SK-N-SH (cell line): ENCODE data around the gene GNG5. TPM values are rescaled to one million over a fixed set of nuclear protein-coding genes. Genes with fewer than 3 reads are reported as not detected.
A peak's percentile ranks its signal among the peaks of the same experiment; 100 is the strongest.

Experiments used
- CTCF ChIA-PET: fragments of 300-600, 350-600 bp; formaldehyde crosslinking; extraction: SDS; loops from one replicate; lab custom pipeline; 2021; lab: Yijun Ruan, JAX
- POLR2A ChIA-PET: fragments of 350-600 bp; sonication (Branson Sonifier 250); formaldehyde crosslinking; extraction: SDS; loops from one replicate; lab custom pipeline; 2020; ENCODE audit warnings: antibody characterized with exemption, inconsistent platforms; lab: Yijun Ruan, JAX
- DNase-seq: peaks from one replicate; pipeline ENCODE4 v3.0.0; 2012
- H2AFZ ChIP-seq: fragments of 200-600 bp; sonication (generic); 2 replicates; pipeline ENCODE4 v1.8.1; 2016; ENCODE audit warnings: antibody characterized with exemption, mild to moderate bottlenecking, low read depth
- H3F3A ChIP-seq: fragments of 200-600 bp; sonication (generic); replicated peaks from 2 replicates; pipeline ENCODE3; 2016; ENCODE audit warnings: antibody characterized with exemption, mild to moderate bottlenecking; ENCODE audit not compliant: insufficient read depth
- H3K27ac ChIP-seq, 2 experiments: fragments of 200-500 bp in 1 of 2; fragments of 200-600 bp in 1 of 2; sonication (Bioruptor generic) in 1 of 2; sonication (generic), shearing (Covaris generic) in 1 of 2; 2 replicates each; pipeline versions ENCODE4 v1.5.1 to v1.6.1; 2014 to 2016; ENCODE audit warnings: low read depth in 2 of 2, inconsistent platforms in 1 of 2, low read length in 1 of 2, mild to moderate bottlenecking in 1 of 2, mixed read lengths in 1 of 2
- H3K27me3 ChIP-seq: fragments of 200-600 bp; sonication (generic), shearing (Covaris generic); 2 replicates; pipeline ENCODE4 v1.6.1; 2016; ENCODE audit warnings: mixed run types; ENCODE audit not compliant: insufficient read depth
- H3K36me3 ChIP-seq, 2 experiments: fragments of 200-500 bp in 1 of 2; fragments of 200-600 bp in 1 of 2; sonication (Bioruptor generic) in 1 of 2; sonication (generic) in 1 of 2; replicated peaks in 1 of 2; 2 replicates each; pipeline versions ENCODE3 to v1.5.1; 2014 to 2016; ENCODE audit warnings: low read length in 1 of 2, mild to moderate bottlenecking in 1 of 2; ENCODE audit not compliant: insufficient read depth in 2 of 2, control insufficient read depth in 1 of 2
- H3K4me1 ChIP-seq, 2 experiments: fragments of 200-500 bp in 1 of 2; fragments of 200-600 bp in 1 of 2; sonication (Bioruptor generic) in 1 of 2; sonication (generic), shearing (Covaris generic) in 1 of 2; 2 replicates each; pipeline versions ENCODE4 v1.5.1 to v1.6.1; 2014 to 2016; ENCODE audit warnings: low read depth in 1 of 2, low read length in 1 of 2, mixed run types in 1 of 2; ENCODE audit not compliant: insufficient read depth in 2 of 2, control insufficient read depth in 1 of 2
- H3K4me2 ChIP-seq: fragments of 200-600 bp; sonication (generic), shearing (Covaris generic); 2 replicates; pipeline ENCODE4 v1.6.1; 2017; ENCODE audit warnings: mixed run types
- H3K4me3 ChIP-seq, 2 experiments: fragments of 200-500 bp in 1 of 2; fragments of 200-600 bp in 1 of 2; sonication (Bioruptor generic) in 1 of 2; sonication (generic), shearing (Covaris generic) in 1 of 2; 2 replicates each; pipeline versions ENCODE4 v1.5.1 to v1.8.1; 2014 to 2016; ENCODE audit warnings: low read depth in 2 of 2, inconsistent platforms in 1 of 2, low read length in 1 of 2, mild to moderate bottlenecking in 1 of 2, mixed read lengths in 1 of 2, moderate library complexity in 1 of 2
- H3K79me2 ChIP-seq: fragments of 200-600 bp; sonication (generic); 2 replicates; pipeline ENCODE4 v1.8.1; 2017; ENCODE audit warnings: mild to moderate bottlenecking; ENCODE audit not compliant: insufficient read depth
- H3K9ac ChIP-seq: fragments of 200-600 bp; sonication (generic); 2 replicates; pipeline ENCODE4 v1.6.1; 2017; ENCODE audit warnings: mixed run types
- H3K9me2 ChIP-seq: fragments of 200-600 bp; sonication (generic); 2 replicates; pipeline ENCODE4 v1.6.1; 2017; ENCODE audit warnings: mixed run types
- H3K9me3 ChIP-seq: fragments of 200-600 bp; sonication (generic); 2 replicates; pipeline ENCODE4 v1.6.1; 2017; ENCODE audit warnings: mixed run types, mild to moderate bottlenecking, moderate library complexity
- H4K20me1 ChIP-seq: fragments of 200-600 bp; sonication (generic); 2 replicates; pipeline ENCODE4 v1.6.1; 2017; ENCODE audit warnings: mild to moderate bottlenecking, mixed run types; ENCODE audit not compliant: insufficient read depth
- CHD2 ChIP-seq: fragments of 150-350 bp; IDR thresholded peaks from 2 replicates; pipeline ENCODE4 v1.6.1; 2018; ENCODE audit warnings: low read length; ENCODE audit not compliant: partially characterized antibody
- ELF1 ChIP-seq: IDR thresholded peaks from 2 replicates; pipeline ENCODE4 v1.4.0; 2012
- MXI1 ChIP-seq: IDR thresholded peaks from 2 replicates; pipeline ENCODE4 v1.6.1; 2012; ENCODE audit warnings: mild to moderate bottlenecking, low read depth, low read length, improper control_type of control experiment
- RCOR1 ChIP-seq: fragments of 150-350 bp; IDR thresholded peaks from 2 replicates; pipeline ENCODE4 v1.6.1; 2017; ENCODE audit warnings: antibody characterized with exemption, low read length
- TCF12 ChIP-seq: IDR thresholded peaks from 2 replicates; pipeline ENCODE4 v1.4.0; 2012
- TEAD4 ChIP-seq: IDR thresholded peaks from 2 replicates; pipeline ENCODE4 v1.4.0; 2012; ENCODE audit warnings: mild to moderate bottlenecking, borderline replicate concordance; ENCODE audit not compliant: insufficient read depth
- WGBS: methylation state at CpG from one replicate; pipeline ENCODE4 v1.1.6; 2017; ENCODE audit warnings: low lambda C conversion rate; 5-methylcytosine and 5-hydroxymethylcytosine counted together
- polyA plus RNA-seq, 3 experiments: library from polyadenylated mRNA; depleted of rRNA; stranded (reverse); fragments of >200 nt; gene quantifications; 2 replicates each; pipeline ENCODE4 v1.2.3, GENCODE V29; 2012
- TF ChIP-seq, protein P1 (sequence below): IDR thresholded peaks from 2 replicates; pipeline ENCODE4 v1.4.0; 2012; ENCODE audit warnings: low read depth, borderline replicate concordance
- TF ChIP-seq, protein P2 (sequence below): fragments of 200-600 bp; sonication (generic); IDR thresholded peaks from 2 replicates; pipeline ENCODE4 v1.6.1; 2017; ENCODE audit warnings: antibody characterized with exemption, mild to moderate bottlenecking, moderate library complexity
- TF ChIP-seq, protein P3 (sequence below): IDR thresholded peaks from 2 replicates; pipeline ENCODE4 v1.6.1; 2012; ENCODE audit warnings: mild to moderate bottlenecking, low read depth, low read length, moderate library complexity
- TF ChIP-seq, protein P4 (sequence below): IDR thresholded peaks from 2 replicates; pipeline ENCODE4 v1.4.0; 2012; ENCODE audit warnings: low read depth, borderline replicate concordance

Gene GNG5
- polyA plus RNA-seq, 1 of the 3 experiments (the other 2 are of a cell fraction), result 104 TPM

DNA sequence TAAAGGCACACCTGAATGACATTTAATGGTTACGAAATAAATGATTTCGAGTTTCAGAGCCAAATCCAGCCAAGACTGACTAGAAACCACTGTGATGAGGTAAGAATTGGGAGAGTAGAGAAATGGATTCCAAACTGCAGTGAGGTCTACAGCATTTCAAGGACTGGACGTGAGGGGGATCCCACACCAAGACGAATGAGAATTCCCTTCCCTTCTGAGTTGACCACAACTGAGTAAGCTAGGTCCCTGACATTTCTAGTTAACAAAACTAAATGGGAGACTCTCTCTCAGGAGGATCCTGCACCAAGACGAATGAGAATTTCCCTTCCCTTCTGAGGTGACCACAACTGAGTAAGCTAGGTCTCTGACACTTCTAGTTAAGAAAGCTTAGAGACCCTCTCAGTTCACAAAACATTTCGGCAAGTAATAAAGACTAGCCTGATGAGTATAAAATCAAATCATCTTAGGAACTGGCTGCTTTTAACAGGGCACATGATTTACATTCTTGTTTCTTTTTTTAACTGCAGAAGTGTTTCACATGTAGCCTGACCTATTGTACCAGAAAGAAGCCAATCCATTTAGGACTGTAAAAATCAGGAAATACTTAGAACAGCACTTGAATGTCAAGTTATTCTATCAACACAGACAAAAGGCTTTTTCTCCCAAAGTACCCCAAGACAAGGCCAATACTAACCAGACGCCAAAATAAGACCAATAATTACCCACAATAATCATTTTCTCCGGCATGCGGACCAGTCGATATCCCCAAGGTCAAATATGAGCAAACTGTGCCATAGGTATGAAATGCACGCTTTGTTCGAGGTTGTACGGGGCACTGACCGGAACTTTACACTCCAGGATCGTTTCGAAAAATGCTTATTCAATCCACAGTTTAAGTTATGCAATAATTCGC is 1.5 kb downstream of the GNG5 start (continued):
- TF ChIP-seq, protein P1, sequence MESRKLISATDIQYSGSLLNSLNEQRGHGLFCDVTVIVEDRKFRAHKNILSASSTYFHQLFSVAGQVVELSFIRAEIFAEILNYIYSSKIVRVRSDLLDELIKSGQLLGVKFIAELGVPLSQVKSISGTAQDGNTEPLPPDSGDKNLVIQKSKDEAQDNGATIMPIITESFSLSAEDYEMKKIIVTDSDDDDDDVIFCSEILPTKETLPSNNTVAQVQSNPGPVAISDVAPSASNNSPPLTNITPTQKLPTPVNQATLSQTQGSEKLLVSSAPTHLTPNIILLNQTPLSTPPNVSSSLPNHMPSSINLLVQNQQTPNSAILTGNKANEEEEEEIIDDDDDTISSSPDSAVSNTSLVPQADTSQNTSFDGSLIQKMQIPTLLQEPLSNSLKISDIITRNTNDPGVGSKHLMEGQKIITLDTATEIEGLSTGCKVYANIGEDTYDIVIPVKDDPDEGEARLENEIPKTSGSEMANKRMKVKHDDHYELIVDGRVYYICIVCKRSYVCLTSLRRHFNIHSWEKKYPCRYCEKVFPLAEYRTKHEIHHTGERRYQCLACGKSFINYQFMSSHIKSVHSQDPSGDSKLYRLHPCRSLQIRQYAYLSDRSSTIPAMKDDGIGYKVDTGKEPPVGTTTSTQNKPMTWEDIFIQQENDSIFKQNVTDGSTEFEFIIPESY, result no peak
- TF ChIP-seq TEAD4 (no peak), CHD2 (no peak), ELF1 (no peak), RCOR1 (no peak)
- TF ChIP-seq, protein P2, sequence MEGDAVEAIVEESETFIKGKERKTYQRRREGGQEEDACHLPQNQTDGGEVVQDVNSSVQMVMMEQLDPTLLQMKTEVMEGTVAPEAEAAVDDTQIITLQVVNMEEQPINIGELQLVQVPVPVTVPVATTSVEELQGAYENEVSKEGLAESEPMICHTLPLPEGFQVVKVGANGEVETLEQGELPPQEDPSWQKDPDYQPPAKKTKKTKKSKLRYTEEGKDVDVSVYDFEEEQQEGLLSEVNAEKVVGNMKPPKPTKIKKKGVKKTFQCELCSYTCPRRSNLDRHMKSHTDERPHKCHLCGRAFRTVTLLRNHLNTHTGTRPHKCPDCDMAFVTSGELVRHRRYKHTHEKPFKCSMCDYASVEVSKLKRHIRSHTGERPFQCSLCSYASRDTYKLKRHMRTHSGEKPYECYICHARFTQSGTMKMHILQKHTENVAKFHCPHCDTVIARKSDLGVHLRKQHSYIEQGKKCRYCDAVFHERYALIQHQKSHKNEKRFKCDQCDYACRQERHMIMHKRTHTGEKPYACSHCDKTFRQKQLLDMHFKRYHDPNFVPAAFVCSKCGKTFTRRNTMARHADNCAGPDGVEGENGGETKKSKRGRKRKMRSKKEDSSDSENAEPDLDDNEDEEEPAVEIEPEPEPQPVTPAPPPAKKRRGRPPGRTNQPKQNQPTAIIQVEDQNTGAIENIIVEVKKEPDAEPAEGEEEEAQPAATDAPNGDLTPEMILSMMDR, result peak; percentile 29; the same call in 1 of the 2 replicates
- TF ChIP-seq, protein P3, sequence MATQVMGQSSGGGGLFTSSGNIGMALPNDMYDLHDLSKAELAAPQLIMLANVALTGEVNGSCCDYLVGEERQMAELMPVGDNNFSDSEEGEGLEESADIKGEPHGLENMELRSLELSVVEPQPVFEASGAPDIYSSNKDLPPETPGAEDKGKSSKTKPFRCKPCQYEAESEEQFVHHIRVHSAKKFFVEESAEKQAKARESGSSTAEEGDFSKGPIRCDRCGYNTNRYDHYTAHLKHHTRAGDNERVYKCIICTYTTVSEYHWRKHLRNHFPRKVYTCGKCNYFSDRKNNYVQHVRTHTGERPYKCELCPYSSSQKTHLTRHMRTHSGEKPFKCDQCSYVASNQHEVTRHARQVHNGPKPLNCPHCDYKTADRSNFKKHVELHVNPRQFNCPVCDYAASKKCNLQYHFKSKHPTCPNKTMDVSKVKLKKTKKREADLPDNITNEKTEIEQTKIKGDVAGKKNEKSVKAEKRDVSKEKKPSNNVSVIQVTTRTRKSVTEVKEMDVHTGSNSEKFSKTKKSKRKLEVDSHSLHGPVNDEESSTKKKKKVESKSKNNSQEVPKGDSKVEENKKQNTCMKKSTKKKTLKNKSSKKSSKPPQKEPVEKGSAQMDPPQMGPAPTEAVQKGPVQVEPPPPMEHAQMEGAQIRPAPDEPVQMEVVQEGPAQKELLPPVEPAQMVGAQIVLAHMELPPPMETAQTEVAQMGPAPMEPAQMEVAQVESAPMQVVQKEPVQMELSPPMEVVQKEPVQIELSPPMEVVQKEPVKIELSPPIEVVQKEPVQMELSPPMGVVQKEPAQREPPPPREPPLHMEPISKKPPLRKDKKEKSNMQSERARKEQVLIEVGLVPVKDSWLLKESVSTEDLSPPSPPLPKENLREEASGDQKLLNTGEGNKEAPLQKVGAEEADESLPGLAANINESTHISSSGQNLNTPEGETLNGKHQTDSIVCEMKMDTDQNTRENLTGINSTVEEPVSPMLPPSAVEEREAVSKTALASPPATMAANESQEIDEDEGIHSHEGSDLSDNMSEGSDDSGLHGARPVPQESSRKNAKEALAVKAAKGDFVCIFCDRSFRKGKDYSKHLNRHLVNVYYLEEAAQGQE, result no peak

DNA sequence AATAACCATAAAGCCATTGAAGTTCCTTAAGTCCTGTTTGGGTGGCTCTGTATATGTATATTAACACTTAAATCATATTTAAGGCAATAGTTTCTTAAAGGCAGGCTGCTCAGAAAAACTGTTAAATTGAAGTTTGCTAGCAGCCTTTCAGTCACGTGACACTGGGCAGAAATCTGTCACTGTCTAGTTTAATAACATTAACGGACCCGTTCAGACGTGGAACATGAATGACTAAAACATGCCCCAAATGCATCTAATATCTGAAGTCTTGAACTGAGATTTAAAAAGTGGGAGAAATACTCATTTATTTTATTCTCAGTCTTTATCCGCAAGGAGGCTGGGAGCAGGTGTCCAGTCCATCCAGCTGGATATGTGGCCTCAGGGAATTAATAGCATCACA is 3.5 kb downstream of the GNG5 start:
- TF ChIP-seq, protein P4, sequence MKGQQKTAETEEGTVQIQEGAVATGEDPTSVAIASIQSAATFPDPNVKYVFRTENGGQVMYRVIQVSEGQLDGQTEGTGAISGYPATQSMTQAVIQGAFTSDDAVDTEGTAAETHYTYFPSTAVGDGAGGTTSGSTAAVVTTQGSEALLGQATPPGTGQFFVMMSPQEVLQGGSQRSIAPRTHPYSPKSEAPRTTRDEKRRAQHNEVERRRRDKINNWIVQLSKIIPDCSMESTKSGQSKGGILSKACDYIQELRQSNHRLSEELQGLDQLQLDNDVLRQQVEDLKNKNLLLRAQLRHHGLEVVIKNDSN, result 0 out of 2 replicates have a peak, but pooled peaks have one; percentile 41
- TF ChIP-seq MXI1, result peak; percentile 41; the same call in 1 of the 2 replicates
- no peak for TF ChIP-seq TCF12
- POLR2A ChIA-PET, result no interaction called here
- H3K27ac ChIP-seq, result peak overlapping the region in 1 of 2 experiments; percentile 11; a peak in 1 of 4 replicates
- H3K27me3 ChIP-seq, result no peaks in the 10 kb centered on the region
- 0 out of 4 replicates have a peak overlapping the region, but pooled peaks of 1 of the 2 experiments have one; percentile 10 for H3K4me3 ChIP-seq
- CTCF ChIA-PET, result interaction anchor here (4.2 kb wide), 1 partner anchor 118 kb away, joined by 28 read pairs; no protein-coding TSS in a partner anchor
- H3K4me1 ChIP-seq, result peaks cover 8 to 21% of the 10 kb centered on the region in 2 experiments; a peak in 3 of 4 replicates
- H3K9me3 ChIP-seq, result no peaks in the 10 kb centered on the region
- H3K79me2 ChIP-seq, result peaks cover 87% of the 10 kb centered on the region
- peaks cover 62% of the 10 kb centered on the region for H4K20me1 ChIP-seq
- WGBS, result 49% methylated on average over 5 of the region's 5 CpGs
- peaks cover 35 to 41% of the 10 kb centered on the region in 2 experiments for H3K36me3 ChIP-seq
- peaks cover 7% of the 10 kb centered on the region for H3F3A ChIP-seq
- H3K9me2 ChIP-seq, result no peaks in the 10 kb centered on the region
- H3K9ac ChIP-seq, result no peak overlapping the region
- peak overlapping the region; percentile 86 for H3K4me2 ChIP-seq
- no peak overlapping the region for H2AFZ ChIP-seq
- no peak for DNase-seq
